Large intestine (tissue), 3 donors: ENCODE data around the gene KLK6. TPM values are rescaled to one million over a fixed set of nuclear protein-coding genes. Genes with fewer than 3 reads are reported as not detected.

Source experiments
- DNase-seq, 2 donors: peaks; one replicate each; pipeline versions ENCODE4 v3.0.0 to v3.0.0-alpha.2; 2013
- H3K27ac ChIP-seq: one replicate; pipeline ENCODE4 v1.5.1; 2013; ENCODE audit warnings: low read length
- H3K27me3 ChIP-seq: 2 replicates; pipeline ENCODE4 v1.6.1; 2013; ENCODE audit warnings: low read length; ENCODE audit not compliant: control insufficient read depth, insufficient read depth
- H3K36me3 ChIP-seq: 2 replicates; pipeline ENCODE4 v1.6.1; 2013; ENCODE audit warnings: low read length; ENCODE audit not compliant: control insufficient read depth, insufficient read depth
- H3K4me1 ChIP-seq: one replicate; pipeline ENCODE4 v1.6.1; 2013; ENCODE audit warnings: low read length; ENCODE audit not compliant: control insufficient read depth, insufficient read depth
- H3K4me3 ChIP-seq: one replicate; pipeline ENCODE4 v1.5.1; 2013; ENCODE audit warnings: low read length
- H3K9me3 ChIP-seq: one replicate; pipeline ENCODE4 v1.6.1; 2013; ENCODE audit warnings: mild to moderate bottlenecking, low read depth, low read length, moderate library complexity; ENCODE audit not compliant: control insufficient read depth
- WGBS: methylation state at CpG from one replicate; pipeline ENCODE4 v1.1.5; 2013; ENCODE audit warnings: low lambda C conversion rate; ENCODE audit not compliant: insufficient coverage; 5-methylcytosine and 5-hydroxymethylcytosine counted together
- polyA plus RNA-seq: library from polyadenylated mRNA; unstranded; fragments of 120-200 nt; gene quantifications from one replicate; pipeline ENCODE4 v1.2.1, GENCODE V29; 2013

Gene KLK6
- polyA plus RNA-seq, 1 donor = 0.58 TPM

DNA sequence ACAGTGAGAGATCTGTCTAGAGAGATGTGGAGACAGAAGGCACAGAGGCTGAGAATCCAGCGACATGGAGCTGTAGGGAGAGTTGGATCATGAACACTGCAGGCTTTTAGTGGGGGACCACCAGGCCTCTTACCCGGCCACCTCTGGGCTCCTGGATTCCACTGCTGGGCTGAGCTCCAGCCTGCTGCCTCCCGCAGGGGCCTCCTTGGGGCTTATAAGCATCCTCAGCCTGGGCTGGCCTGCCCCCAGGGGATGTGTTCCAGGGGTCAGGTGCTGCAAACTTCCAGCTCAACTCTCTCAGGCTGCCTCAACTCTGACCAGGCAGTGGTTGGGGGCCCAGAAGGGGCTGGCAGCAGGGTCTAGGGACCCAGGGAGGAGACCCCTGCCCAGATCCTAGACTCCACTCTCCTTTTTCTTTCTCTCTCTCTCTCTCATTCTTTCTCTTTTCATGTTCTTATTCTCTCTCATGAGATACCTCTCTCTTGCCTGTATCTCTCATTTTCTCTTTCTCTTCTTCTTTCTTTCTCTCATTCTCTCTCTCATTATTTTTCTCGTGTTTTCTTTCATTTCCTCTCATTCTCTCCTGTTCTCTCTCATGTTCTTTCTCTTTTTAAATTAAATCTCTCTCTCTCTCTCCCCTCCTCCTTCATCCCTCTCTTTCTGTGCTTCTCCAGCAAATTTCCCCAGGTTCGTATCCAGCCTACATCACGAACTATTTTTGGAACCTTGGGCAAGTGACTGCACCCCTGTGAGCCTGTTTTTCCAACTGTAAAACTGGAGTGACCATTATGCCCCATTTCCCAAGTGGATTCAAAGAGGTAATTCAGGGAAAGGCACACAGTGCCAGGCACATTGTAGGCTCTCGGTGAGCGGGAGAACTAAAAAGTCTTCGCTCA is 57.9 kb downstream of the KLK6 start, which contains the start of gene KLK4:
Gene KLK4 (minus strand): TSS at position 190 of the 896 bp plus-strand sequence. CDS start 657 bp downstream, outside the sequence.
- Histone ChIP-seq H3K36me3 (no peaks in the 10 kb centered on the region), H3K27ac (no peak within 1 kb of the TSS), H3K4me1 (no peaks in the 10 kb centered on the region), H3K4me3 (no peak within 1 kb of the TSS), H3K27me3 (peaks cover 61% of the 10 kb centered on the region), H3K9me3 (no peaks in the 10 kb centered on the region)
- WGBS = 65% methylated on average over 1 of the region's 9 CpGs
- no peak for DNase-seq

DNA sequence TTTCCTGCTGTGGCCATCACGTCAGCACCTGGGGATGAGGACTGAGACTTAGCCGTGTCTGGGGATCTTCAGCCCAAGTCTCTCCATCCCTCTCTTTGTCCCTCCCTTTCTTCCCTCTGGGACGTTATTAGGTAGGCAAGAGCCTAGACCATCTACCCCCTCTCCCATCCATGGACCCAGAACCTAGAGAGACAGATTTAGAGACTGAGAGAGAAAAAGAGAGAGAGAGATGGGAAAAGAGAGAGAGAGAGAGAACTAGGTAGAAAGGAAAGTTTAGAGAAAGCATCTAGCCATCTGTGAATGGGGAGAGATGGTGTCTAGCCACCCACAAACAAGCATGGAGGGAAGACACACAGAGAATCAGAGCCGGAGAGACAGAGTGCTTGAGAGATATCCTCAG is 58.7 kb downstream of the KLK6 start:
- no peak for DNase-seq
- Histone ChIP-seq H3K36me3 (no peaks in the 10 kb centered on the region), H3K4me1 (no peaks in the 10 kb centered on the region), H3K27ac (no peak overlapping the region), H3K27me3 (peaks cover 58% of the 10 kb centered on the region), H3K9me3 (no peaks in the 10 kb centered on the region), H3K4me3 (no peak overlapping the region)
- 40% methylated on average over 1 of the region's 4 CpGs for WGBS

DNA sequence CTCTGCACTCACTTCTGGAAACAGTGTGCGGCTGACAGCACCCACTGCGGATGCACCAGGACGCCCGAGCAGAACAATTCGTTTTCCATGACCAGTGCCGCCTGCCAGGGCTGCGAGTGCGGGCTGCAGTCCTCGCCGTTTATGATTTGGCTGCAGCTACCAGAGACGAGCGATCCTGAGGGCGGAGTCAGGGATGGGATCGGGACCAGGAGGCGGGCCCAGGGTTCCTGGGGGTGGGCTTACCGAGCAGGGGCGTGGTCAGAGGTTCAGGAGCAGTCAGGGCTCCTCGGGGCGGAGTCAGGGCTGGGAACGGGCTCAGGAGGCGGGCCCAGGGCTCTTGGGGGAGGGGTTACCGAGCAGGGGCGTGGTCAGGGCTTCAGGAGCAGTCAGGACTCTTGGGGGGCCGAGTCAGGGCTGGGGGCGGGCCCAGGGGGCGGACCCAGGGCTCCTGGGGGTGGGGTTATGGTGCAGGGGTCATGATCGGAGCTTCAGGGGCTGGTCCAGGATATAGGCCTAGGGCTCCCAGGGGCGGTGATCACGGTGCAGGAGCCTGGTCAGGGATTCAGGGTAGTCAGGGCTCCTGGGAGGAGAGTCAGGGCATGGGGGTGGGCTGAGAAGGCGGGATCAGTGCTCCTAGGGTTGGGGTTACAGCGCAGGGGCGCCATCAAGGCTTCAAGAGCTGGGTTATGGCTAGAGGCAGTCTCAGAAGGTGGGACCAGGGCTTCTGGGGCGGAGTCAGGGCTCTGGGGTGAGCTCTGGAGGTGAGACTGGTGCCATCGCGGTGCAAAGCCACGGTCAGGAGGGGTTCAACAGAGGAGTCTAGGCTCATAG is 59.9 kb downstream of the KLK6 start:
- Histone ChIP-seq H3K9me3 (no peaks in the 10 kb centered on the region), H3K4me1 (no peaks in the 10 kb centered on the region), H3K4me3 (no peak overlapping the region), H3K27me3 (peaks cover 58% of the 10 kb centered on the region), H3K36me3 (no peaks in the 10 kb centered on the region), H3K27ac (no peak overlapping the region)
- WGBS = no CpG with 5 or more reads among the region's 36 CpGs
- DNase-seq = no peak

Other genes with a start within 250 kb of the KLK6 start
- gene SHANK1, start 249.8 kb downstream of the KLK6 start, polyA plus RNA-seq = 3.2 TPM
- 14.6 TPM for gene CLEC11A, start 246.2 kb downstream of the KLK6 start, polyA plus RNA-seq
- not detected for gene GPR32, start 199.1 kb downstream of the KLK6 start, polyA plus RNA-seq
- 0.09 TPM for gene ACP4, start 179.2 kb downstream of the KLK6 start, polyA plus RNA-seq
- 23.1 TPM for gene KLK1, start 145.8 kb downstream of the KLK6 start, polyA plus RNA-seq
- gene KLK15, start 136.0 kb downstream of the KLK6 start, polyA plus RNA-seq = 0.10 TPM
- gene KLK3, start 114.7 kb downstream of the KLK6 start, polyA plus RNA-seq = 0.90 TPM
- 0.15 TPM for gene KLK2, start 96.2 kb downstream of the KLK6 start, polyA plus RNA-seq
- not detected for gene KLK4, start 58.2 kb downstream of the KLK6 start, polyA plus RNA-seq
- gene KLK5, start 16.6 kb downstream of the KLK6 start, polyA plus RNA-seq = 1.6 TPM
- 0.42 TPM for gene KLK7, start 14.3 kb upstream of the KLK6 start, polyA plus RNA-seq
- gene KLK8, start 32.0 kb upstream of the KLK6 start, polyA plus RNA-seq = 0.79 TPM
- gene KLK10, start 50.1 kb upstream of the KLK6 start, polyA plus RNA-seq = 2.3 TPM
- gene KLK11, start 57.0 kb upstream of the KLK6 start, polyA plus RNA-seq = 10.3 TPM
- gene KLK12, start 65.4 kb upstream of the KLK6 start, polyA plus RNA-seq = 2.4 TPM
- gene KLK13, start 95.5 kb upstream of the KLK6 start, polyA plus RNA-seq = 0.45 TPM
- 0.12 TPM for gene KLK14, start 113.3 kb upstream of the KLK6 start, polyA plus RNA-seq
- gene CTU1, start 138.8 kb upstream of the KLK6 start, polyA plus RNA-seq = 4.1 TPM
- gene SIGLEC9, start 155.3 kb upstream of the KLK6 start, polyA plus RNA-seq = 0.76 TPM
- 1.8 TPM for gene SIGLEC7, start 172.7 kb upstream of the KLK6 start, polyA plus RNA-seq